HFFc6 (cell line): ENCODE measurements around the gene MRPL33. TPM values are rescaled to one million over a fixed set of nuclear protein-coding genes. Genes with fewer than 3 reads are reported as not detected.
"Not testable (repeated sequence)": the region's sequence is repeated elsewhere in the genome, so short reads cannot be mapped to it uniquely, and the experiment has no call there.

Source experiments
- DNase-seq: peaks from one replicate; pipeline ENCODE4 v3.0.0-alpha.2; 2018
- H3K27ac Mint-ChIP-seq: 2 replicates; pipeline ENCODE4 v1.8.0; 2020; ENCODE audit warnings: mild to moderate bottlenecking, mixed read lengths
- H3K27me3 Mint-ChIP-seq: 2 replicates; pipeline ENCODE4 v1.8.0; 2021; ENCODE audit warnings: mild to moderate bottlenecking, moderate library complexity, mixed read lengths; ENCODE audit not compliant: insufficient read depth
- H3K36me3 Mint-ChIP-seq: 2 replicates; pipeline ENCODE4 v1.8.0; 2021; ENCODE audit warnings: low read depth, mixed read lengths
- H3K4me1 Mint-ChIP-seq: 2 replicates; pipeline ENCODE4 v1.8.0; 2020; ENCODE audit warnings: low read depth, mixed read lengths
- H3K4me3 Mint-ChIP-seq: 2 replicates; pipeline ENCODE4 v1.8.0; 2020; ENCODE audit warnings: mild to moderate bottlenecking, moderate library complexity, mixed read lengths
- H3K9me3 Mint-ChIP-seq: 2 replicates; pipeline ENCODE4 v1.8.0; 2020; ENCODE audit warnings: mild to moderate bottlenecking, mixed read lengths
- CTCF ChIP-seq: fragments of 200-600 bp; sonication (generic); IDR thresholded peaks from 2 replicates; pipeline ENCODE4 v1.5.0; 2021; ENCODE audit warnings: antibody characterized with exemption, mild to moderate bottlenecking
- total RNA-seq, 6 experiments: library from RNA; stranded (reverse); fragmentation: NEBNext Ultra II Directional; extraction: Animal tissue kit (Norgen Biotek cat#: 25700); gene quantifications; 2 replicates in 1 of 6; 3 replicates in 5 of 6; pipeline ENCODE4 v1.2.3, GENCODE V29; 2021

MRPL33 gene
- total RNA-seq, 6 experiments from 2014 or later: 106 to 151 (median 128) TPM

DNA sequence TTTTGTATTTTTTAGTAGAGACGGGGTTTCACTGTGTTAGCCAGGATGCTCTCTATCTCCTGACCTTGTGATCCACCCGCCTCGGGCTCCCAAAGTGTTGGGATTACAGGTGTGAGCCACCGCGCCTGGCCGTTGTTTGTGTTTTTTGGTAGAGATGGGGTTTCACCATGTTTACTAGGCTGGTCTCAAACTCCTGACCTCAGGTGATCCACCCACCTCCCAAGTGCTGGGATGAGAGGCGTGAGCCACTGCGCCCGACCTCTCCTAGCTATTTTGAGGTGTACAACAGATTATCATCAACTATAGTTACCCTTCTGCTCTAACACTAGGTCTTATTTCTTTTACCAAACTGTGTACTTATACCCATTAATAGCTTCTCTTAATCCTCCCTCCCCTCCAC lies 28.9 kb upstream of the MRPL33 start:
- no peak overlapping the region for H3K27ac Mint-ChIP-seq
- peaks cover 3% of the 10 kb centered on the region; the same call in 1 of the 2 replicates for H3K27me3 Mint-ChIP-seq
- no peaks in the 10 kb centered on the region for H3K36me3 Mint-ChIP-seq
- H3K4me3 Mint-ChIP-seq: no peak overlapping the region
- peaks cover 9% of the 10 kb centered on the region for H3K4me1 Mint-ChIP-seq
- no peaks in the 10 kb centered on the region; the same call in 1 of the 2 replicates for H3K9me3 Mint-ChIP-seq
- DNase-seq: no peak
- no peak for TF ChIP-seq CTCF

DNA sequence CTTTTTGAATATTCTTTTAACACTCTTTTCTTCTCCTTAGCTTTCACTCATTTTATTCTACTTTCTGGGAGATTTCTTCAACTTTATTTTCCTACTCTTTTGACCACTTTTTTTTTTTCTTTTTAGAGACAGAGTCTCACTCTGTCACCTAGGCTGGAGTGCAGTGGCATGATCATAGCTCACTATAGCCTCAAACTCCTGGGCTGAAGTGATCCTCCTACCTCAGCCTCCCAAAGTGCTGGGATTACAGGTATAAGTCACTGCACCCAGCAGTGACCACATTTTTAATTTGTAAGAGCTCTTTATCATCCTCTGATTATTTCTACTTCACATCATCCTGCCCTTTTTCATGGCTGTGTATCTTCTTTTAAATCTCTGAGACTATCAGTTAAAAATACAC lies 26.0 kb upstream of the MRPL33 start:
- Mint-ChIP-seq H3K9me3 (peaks cover 19% of the 10 kb centered on the region), H3K36me3 (peaks cover 22% of the 10 kb centered on the region)
- not testable (repeated sequence) for H3K27ac Mint-ChIP-seq, H3K4me3 Mint-ChIP-seq, H3K27me3 Mint-ChIP-seq, H3K4me1 Mint-ChIP-seq, DNase-seq

DNA sequence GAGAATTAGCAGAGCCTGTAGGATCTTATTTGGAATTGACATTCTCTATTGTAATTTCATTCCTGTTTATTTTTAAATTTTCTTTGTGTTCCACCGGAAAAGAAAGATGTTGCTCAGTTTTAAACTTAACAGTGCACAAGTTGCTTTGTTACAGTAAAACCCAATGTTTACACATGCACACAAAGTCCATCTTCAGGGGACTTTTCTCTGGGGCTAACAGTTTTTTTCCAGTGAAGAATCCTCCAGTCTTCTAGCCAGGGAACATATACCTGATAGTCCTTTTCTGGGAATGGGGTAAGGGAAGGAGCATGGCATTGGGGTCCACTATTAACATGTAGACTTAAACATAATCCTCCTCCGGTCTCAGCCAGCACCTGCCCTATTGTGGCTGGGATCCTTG lies 25.2 kb upstream of the MRPL33 start:
- Mint-ChIP-seq H3K4me1 (no peaks in the 10 kb centered on the region), H3K4me3 (no peak overlapping the region), H3K36me3 (peaks cover 22% of the 10 kb centered on the region), H3K27ac (no peak overlapping the region), H3K9me3 (peaks cover 19% of the 10 kb centered on the region), H3K27me3 (peaks cover 5% of the 10 kb centered on the region)
- DNase-seq: no peak
- TF ChIP-seq CTCF: no peak

GRCh38 chr2:27747827-27748352 lies 23.6 kb upstream of the MRPL33 start:
- H3K9me3 Mint-ChIP-seq: peaks cover 19% of the 10 kb centered on the region
- no peak overlapping the region for H3K27ac Mint-ChIP-seq
- H3K4me1 Mint-ChIP-seq: 0 out of 2 replicates have a peak, but pooled peaks cover 5% of the 10 kb centered on the region
- peaks cover 5% of the 10 kb centered on the region for H3K27me3 Mint-ChIP-seq
- DNase-seq: no peak
- H3K36me3 Mint-ChIP-seq: peaks cover 22% of the 10 kb centered on the region
- H3K4me3 Mint-ChIP-seq: no peak overlapping the region
- TF ChIP-seq CTCF: no peak

DNA sequence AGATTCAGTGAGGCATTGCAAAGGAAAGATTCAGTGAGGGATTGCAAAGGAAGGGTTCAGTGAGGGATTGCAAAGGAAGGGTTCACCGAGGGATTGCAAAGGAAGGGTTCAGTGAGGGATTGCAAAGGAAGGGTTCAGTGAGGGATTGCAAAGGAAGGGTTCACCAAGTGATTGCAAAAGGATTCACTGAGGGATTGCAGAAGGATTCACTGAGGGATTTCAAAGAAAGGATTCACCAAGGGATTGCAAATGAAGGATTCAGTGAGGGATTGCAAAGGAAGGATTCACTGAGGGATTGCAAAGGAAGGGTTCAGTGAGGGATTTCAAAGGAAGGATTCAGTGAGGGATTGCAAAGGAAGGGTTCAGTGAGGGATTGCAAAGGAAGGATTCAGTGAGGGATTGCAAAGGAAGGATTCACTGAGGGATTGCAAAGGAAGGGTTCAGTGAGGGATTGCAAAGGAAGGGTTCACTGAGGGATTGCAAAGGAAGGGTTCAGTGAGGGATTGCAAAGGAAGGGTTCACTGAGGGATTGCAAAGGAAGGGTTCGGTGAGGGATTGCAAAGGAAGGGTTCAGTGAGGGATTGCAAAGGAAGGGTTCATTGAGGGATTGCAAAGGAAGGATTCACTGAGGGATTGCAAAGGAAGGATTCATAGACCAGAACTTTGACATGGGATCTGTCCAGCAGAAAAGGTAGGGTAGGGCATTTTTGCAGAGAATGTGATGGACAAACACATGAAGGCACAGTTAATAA lies 22.5 kb upstream of the MRPL33 start:
- H3K27ac Mint-ChIP-seq, H3K27me3 Mint-ChIP-seq, DNase-seq, H3K4me3 Mint-ChIP-seq: not testable (repeated sequence)
- H3K36me3 Mint-ChIP-seq: peaks cover 22% of the 10 kb centered on the region
- H3K9me3 Mint-ChIP-seq: peaks cover 19% of the 10 kb centered on the region
- H3K4me1 Mint-ChIP-seq: peaks cover 14% of the 10 kb centered on the region

- no peak for TF ChIP-seq CTCF
- Mint-ChIP-seq H3K4me3 (no peak overlapping the region), H3K27ac (no peak overlapping the region), H3K9me3 (peaks cover 19% of the 10 kb centered on the region), H3K36me3 (peaks cover 22% of the 10 kb centered on the region), H3K27me3 (peaks cover 3% of the 10 kb centered on the region; the same call in 1 of the 2 replicates), H3K4me1 (peaks cover 27% of the 10 kb centered on the region)
- DNase-seq: no peak
Observed at GRCh38 chr2:27751377-27751776, 20.1 kb upstream of the MRPL33 start.
